ENCODE results near the gene ANO9. TPM values are rescaled to one million over a fixed set of nuclear protein-coding genes. Genes with fewer than 3 reads are reported as not detected.
"Not testable (repeated sequence)": the region's sequence is repeated elsewhere in the genome, so short reads cannot be mapped to it uniquely, and the experiment has no call there.

The ANO9 gene
- polyA plus RNA-seq, 1 donor from 2014 or later = 4.9 TPM

DNA sequence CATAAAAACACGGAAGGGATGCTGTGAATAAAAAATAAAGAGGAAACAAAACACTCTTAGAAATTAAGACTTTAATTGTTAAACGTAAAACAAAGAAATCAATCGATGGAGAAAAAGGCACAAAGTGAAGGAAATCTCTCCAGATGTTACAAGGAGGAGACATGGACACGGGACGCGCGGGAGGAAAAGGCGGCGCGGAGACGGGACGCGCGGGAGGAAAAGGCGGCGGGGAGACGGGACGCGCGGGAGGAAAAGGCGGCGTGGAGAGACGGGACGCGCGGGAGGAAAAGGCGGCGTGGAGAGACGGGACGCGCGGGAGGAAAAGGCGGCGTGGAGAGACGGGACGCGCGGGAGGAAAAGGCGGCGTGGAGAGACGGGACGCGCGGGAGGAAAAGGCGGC, 17.0 kb downstream of the ANO9 start:
- peak overlapping the region in 1 of 3 donors; percentile 37 for H3K27ac Mint-ChIP-seq
- not testable (repeated sequence) for H3K4me1 Mint-ChIP-seq, H3K4me3 Mint-ChIP-seq, H3K9me3 Mint-ChIP-seq, H3K36me3 Mint-ChIP-seq, H3K27me3 Mint-ChIP-seq

GRCh38 chr11:424232-424631, 17.6 kb downstream of the ANO9 start:
- H3K36me3 Mint-ChIP-seq = peaks cover 5% of the 10 kb centered on the region
- H3K9me3 Mint-ChIP-seq = no peaks in the 10 kb centered on the region
- H3K4me1 Mint-ChIP-seq = no peaks in the 10 kb centered on the region
- no peaks in the 10 kb centered on the region for H3K27me3 Mint-ChIP-seq
- H3K4me3 Mint-ChIP-seq = no peak overlapping the region
- peak overlapping the region in 1 of 3 donors; percentile 37 for H3K27ac Mint-ChIP-seq

- Mint-ChIP-seq H3K27ac (peak overlapping the region in 1 of 3 donors; percentile 72), H3K4me1 (peaks cover 0 to 4% (median 0%) of the 10 kb centered on the region in 3 donors), H3K27me3 (no peaks in the 10 kb centered on the region), H3K36me3 (peaks cover 5% of the 10 kb centered on the region), H3K4me3 (peak overlapping the region in 1 of 4 donors; percentile 13), H3K9me3 (no peaks in the 10 kb centered on the region)
Measured at GRCh38 chr11:422249-422656, 19.6 kb downstream of the ANO9 start.

DNA sequence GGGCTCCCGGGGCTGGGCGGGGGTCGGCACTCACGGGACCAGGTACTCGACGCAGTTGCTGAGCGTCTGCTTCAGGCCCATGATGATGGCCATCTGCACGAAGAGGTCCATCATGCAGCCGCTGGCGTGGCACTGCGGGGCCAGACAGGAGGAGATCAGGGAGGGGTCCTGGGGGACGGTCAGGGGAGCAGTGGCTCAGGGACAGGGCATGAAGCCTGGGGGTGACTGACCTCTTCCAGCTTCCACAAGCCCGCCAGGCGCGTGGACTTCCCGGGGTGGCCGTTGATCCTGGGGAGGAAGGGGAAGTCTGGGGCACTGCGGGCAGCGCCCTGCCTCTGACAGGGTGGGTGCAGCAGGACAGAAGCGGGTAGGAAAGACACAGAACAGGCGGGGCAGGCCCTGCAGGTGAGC, 20.9 kb downstream of the ANO9 start:
- Mint-ChIP-seq H3K4me3 (no peak overlapping the region), H3K36me3 (peaks cover 5% of the 10 kb centered on the region), H3K9me3 (no peaks in the 10 kb centered on the region), H3K27ac (no peak overlapping the region), H3K27me3 (no peaks in the 10 kb centered on the region), H3K4me1 (peaks cover 0 to 8% (median 4%) of the 10 kb centered on the region in 3 donors)

GRCh38 chr11:420054-420910, 21.5 kb downstream of the ANO9 start:
- Mint-ChIP-seq H3K27ac (no peak overlapping the region), H3K4me1 (peaks cover 0 to 9% (median 5%) of the 10 kb centered on the region in 3 donors), H3K27me3 (no peaks in the 10 kb centered on the region), H3K36me3 (peaks cover 3% of the 10 kb centered on the region), H3K9me3 (no peaks in the 10 kb centered on the region), H3K4me3 (no peak overlapping the region)

- H3K4me3 Mint-ChIP-seq = no peak overlapping the region
- H3K36me3 Mint-ChIP-seq = peaks cover 1% of the 10 kb centered on the region
- no peak overlapping the region for H3K27ac Mint-ChIP-seq
- H3K27me3 Mint-ChIP-seq = no peaks in the 10 kb centered on the region
- no peaks in the 10 kb centered on the region for H3K9me3 Mint-ChIP-seq
- peaks cover 0 to 16% (median 7%) of the 10 kb centered on the region in 3 donors for H3K4me1 Mint-ChIP-seq
Measured at GRCh38 chr11:419248-420005, 22.4 kb downstream of the ANO9 start.

GRCh38 chr11:418343-419247, 23.2 kb downstream of the ANO9 start:
- no peaks in the 10 kb centered on the region for H3K9me3 Mint-ChIP-seq
- peaks cover 1% of the 10 kb centered on the region for H3K36me3 Mint-ChIP-seq
- peaks cover 0 to 19% (median 10%) of the 10 kb centered on the region in 3 donors for H3K4me1 Mint-ChIP-seq
- no peak overlapping the region for H3K27ac Mint-ChIP-seq
- H3K27me3 Mint-ChIP-seq = no peaks in the 10 kb centered on the region
- peak overlapping the region in 3 of 4 donors; percentile 27 to 74 (median 38) for H3K4me3 Mint-ChIP-seq

DNA sequence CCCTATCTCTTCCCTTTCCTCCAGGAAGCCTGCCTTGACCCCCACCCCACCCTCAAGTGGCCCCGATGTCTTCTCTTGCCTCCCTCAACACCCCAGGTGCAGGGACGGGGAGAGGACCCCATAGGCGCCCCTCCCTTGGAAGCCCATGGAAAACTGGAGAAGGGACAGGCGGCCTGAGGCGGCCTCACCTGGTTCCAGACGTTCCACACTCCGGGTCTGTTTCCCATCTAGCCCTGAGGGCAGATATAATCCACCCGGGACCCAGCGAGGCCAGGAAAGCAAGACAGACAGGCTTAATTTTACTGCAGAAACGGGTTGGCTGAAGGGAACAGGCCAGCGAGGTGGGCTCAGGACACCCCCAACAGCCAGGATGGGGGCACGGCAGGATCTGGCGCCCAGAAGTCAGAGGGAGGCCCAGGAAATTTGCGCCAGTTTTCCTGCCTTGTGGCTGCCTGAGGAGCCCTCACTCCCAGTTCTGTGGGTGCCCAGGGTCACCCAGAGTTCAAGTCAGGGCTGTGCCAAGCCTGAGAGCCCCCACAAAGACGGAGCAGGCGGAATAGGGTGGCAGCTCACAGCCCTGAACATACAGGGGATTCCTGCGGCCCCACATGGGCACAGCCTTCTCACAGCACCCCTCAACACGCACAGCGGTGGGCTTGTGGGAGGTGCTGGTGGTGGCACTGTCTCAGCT, 24.0 kb downstream of the ANO9 start:
- H3K9me3 Mint-ChIP-seq = no peaks in the 10 kb centered on the region
- H3K4me3 Mint-ChIP-seq = peak overlapping the region; percentile 57 to 84 (median 74)
- no peaks in the 10 kb centered on the region for H3K36me3 Mint-ChIP-seq
- no peaks in the 10 kb centered on the region for H3K27me3 Mint-ChIP-seq
- peaks cover 0 to 22% (median 12%) of the 10 kb centered on the region in 3 donors for H3K4me1 Mint-ChIP-seq
- H3K27ac Mint-ChIP-seq = peak overlapping the region in 1 of 3 donors; percentile 16

DNA sequence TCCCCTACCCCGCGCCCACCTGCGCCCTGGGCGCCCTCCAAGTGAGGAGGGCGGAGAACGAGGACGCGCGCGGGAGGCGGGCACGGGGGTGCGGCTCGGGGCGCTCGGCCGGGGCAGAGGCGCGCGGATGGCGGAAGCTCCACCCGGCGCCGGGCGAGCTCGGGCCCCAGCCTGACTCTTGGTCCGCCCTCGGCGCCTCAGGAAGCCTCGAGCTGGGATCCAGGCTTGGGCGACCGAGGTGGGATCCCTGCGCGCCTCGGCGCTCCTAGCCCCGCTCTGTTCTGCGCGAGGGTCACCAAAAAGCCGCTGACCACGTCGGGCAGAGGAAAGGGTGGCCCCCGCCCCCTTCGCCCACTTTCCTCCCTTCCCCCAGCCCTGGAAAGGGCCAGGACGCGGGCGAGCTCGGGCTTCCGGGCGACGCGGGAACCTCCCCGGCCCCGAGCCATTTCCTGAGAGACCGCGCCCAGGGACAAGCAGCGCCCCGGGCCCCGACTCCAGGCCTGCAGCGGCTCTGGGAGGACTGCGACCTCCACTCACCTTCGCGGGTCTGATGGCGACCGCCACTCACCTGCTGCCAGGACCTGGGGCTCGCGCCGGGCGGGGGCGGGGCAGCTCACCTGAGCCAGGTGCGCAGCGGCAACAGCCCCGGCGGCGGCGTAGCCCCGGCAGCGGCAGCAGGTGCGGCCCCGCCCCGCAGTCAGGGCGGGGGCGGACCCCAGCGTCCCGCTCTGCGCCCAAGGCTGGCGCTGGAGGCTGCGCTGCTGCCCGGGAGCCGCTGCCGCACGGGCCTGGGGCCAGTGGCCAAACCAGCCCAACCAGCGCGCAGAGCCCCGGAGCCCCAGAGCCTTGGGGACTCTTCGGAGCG, 24.8 kb downstream of the ANO9 start:
- Mint-ChIP-seq H3K4me3 (peak overlapping the region; percentile 39 to 93 (median 64)), H3K9me3 (no peaks in the 10 kb centered on the region)

DNA sequence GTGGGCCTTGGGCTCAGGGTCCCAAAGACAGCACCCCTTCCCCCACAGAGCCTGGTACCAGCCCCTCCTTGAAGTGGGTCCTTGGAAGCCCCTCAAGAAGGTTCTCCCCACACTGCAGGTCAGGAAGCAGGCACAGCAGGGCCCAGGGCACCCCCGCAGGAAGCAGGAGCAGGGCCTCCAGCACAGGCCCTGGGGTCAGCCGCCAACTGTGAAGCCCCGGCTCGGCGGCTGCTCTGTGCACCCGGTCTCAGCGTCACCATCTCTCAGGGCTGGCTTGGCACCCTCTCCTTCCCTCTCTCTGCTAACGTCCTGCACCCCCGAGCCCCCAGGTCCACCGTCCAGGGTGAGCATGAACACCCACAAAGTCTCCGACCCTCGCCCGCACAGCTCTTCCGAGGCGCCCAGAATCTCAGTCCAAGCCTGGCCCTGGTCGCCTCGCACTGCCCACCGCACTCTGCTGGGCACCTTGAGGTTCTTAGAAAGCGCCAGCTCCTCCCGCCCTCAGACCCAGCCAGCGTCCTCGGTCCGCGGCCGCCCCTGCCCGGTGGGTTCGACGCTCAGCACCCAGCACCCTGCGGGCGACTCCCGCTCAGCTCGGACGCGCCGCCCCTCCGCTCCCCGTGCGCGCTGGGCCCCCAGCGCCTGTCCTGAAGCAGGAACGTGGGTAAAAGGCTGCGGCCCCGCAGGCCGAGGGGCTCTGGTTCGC, 25.6 kb downstream of the ANO9 start:
- no peaks in the 10 kb centered on the region for H3K9me3 Mint-ChIP-seq
- no peaks in the 10 kb centered on the region for H3K36me3 Mint-ChIP-seq
- H3K4me1 Mint-ChIP-seq = peaks cover 0 to 22% (median 12%) of the 10 kb centered on the region in 3 donors
- peak overlapping the region in 2 of 3 donors; percentile 40 to 61 for H3K27ac Mint-ChIP-seq
- H3K27me3 Mint-ChIP-seq = no peaks in the 10 kb centered on the region
- H3K4me3 Mint-ChIP-seq = peak overlapping the region; percentile 24 to 96 (median 93)

More for the DNA sequence above, 24.8 kb downstream of the ANO9 start:
- Mint-ChIP-seq H3K27ac (no peak overlapping the region), H3K4me1 (peaks cover 0 to 22% (median 12%) of the 10 kb centered on the region in 3 donors), H3K27me3 (no peaks in the 10 kb centered on the region), H3K36me3 (no peaks in the 10 kb centered on the region)

- Mint-ChIP-seq H3K9me3 (no peaks in the 10 kb centered on the region), H3K4me3 (peak overlapping the region; percentile 24 to 96 (median 93)), H3K27me3 (no peaks in the 10 kb centered on the region), H3K36me3 (no peaks in the 10 kb centered on the region), H3K4me1 (peaks cover 0 to 22% (median 12%) of the 10 kb centered on the region in 3 donors), H3K27ac (peak overlapping the region; percentile 23 to 61 (median 40))
Measured at GRCh38 chr11:415640-416041, 26.2 kb downstream of the ANO9 start.

GRCh38 chr11:414318-414857, 27.4 kb downstream of the ANO9 start:
- Mint-ChIP-seq H3K27ac (peak overlapping the region; percentile 40 to 84 (median 61)), H3K36me3 (no peaks in the 10 kb centered on the region), H3K9me3 (no peaks in the 10 kb centered on the region), H3K27me3 (no peaks in the 10 kb centered on the region), H3K4me3 (peak overlapping the region; percentile 24 to 96 (median 93)), H3K4me1 (peaks cover 0 to 22% (median 14%) of the 10 kb centered on the region in 3 donors)

All from IgD-negative memory B cell (primary cell).